Measurements from ENCODE around the gene TMEM54. TPM values are rescaled to one million over a fixed set of nuclear protein-coding genes. Genes with fewer than 3 reads are reported as not detected.

The TMEM54 gene
- total RNA-seq, 1 donor from 2014 or later, result 14.5 TPM

DNA sequence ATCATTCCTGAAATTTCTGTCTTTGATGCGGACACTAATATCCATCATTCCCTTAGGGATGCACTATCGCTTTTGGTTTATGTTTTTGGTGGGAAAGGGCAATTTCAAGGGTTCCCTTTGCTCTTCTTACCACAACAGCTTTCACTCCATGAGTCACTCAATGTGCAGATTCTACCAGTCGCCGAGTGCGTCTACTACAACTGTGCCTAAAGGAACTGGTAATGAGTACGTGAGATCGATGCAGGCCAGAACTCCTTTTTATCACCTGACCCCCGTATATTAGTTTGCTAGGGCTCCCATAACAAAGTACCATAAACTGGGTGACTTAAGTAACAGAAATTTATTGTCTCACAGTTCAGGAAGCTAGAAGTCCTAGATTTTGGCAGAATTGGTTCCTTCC lies 27.5 kb upstream of the TMEM54 start:
- no peak overlapping the region for H3K4me3 Mint-ChIP-seq
- peaks cover 6% of the 10 kb centered on the region for H3F3A ChIP-seq (ENCODE audit: low read depth)
- peaks cover 16% of the 10 kb centered on the region for H3K27me3 Mint-ChIP-seq (ENCODE audit: insufficient read depth, low read depth)
- H3K9me3 ChIP-seq (ENCODE audit: low read depth), result no peaks in the 10 kb centered on the region
- no peaks in the 10 kb centered on the region for H4K20me1 ChIP-seq (ENCODE audit: low read depth)
- H3K36me3 Mint-ChIP-seq, result no peaks in the 10 kb centered on the region
- H3K9ac ChIP-seq, result no peak overlapping the region
- H3K9me3 Mint-ChIP-seq, result no peaks in the 10 kb centered on the region
- peaks cover 53% of the 10 kb centered on the region for H3K27me3 ChIP-seq
- H3K4me1 Mint-ChIP-seq, result peaks cover 23% of the 10 kb centered on the region
- no peak overlapping the region for H3K4me3 ChIP-seq
- no peak overlapping the region for H3K27ac ChIP-seq
- DNase-seq (ENCODE audit: low spot score), result no peak
- no peak overlapping the region for H3K4me2 ChIP-seq
- no peak overlapping the region for H3K27ac Mint-ChIP-seq
- H3K79me2 ChIP-seq (ENCODE audit: low read depth), result no peaks in the 10 kb centered on the region
- H3K4me1 ChIP-seq, result peaks cover 2% of the 10 kb centered on the region
- TF ChIP-seq EZH2 (IDR thresholded peaks at IDR 0.05) (no peak), EZH2phosphoT487 (IDR thresholded peaks at IDR 0.05) (no peak)
- TF ChIP-seq, protein P1, sequence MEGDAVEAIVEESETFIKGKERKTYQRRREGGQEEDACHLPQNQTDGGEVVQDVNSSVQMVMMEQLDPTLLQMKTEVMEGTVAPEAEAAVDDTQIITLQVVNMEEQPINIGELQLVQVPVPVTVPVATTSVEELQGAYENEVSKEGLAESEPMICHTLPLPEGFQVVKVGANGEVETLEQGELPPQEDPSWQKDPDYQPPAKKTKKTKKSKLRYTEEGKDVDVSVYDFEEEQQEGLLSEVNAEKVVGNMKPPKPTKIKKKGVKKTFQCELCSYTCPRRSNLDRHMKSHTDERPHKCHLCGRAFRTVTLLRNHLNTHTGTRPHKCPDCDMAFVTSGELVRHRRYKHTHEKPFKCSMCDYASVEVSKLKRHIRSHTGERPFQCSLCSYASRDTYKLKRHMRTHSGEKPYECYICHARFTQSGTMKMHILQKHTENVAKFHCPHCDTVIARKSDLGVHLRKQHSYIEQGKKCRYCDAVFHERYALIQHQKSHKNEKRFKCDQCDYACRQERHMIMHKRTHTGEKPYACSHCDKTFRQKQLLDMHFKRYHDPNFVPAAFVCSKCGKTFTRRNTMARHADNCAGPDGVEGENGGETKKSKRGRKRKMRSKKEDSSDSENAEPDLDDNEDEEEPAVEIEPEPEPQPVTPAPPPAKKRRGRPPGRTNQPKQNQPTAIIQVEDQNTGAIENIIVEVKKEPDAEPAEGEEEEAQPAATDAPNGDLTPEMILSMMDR (IDR thresholded peaks at IDR 0.05), result no peak
- no peak overlapping the region for H2AFZ ChIP-seq (replicated peaks)
- no peaks in the 10 kb centered on the region for H3K36me3 ChIP-seq

DNA sequence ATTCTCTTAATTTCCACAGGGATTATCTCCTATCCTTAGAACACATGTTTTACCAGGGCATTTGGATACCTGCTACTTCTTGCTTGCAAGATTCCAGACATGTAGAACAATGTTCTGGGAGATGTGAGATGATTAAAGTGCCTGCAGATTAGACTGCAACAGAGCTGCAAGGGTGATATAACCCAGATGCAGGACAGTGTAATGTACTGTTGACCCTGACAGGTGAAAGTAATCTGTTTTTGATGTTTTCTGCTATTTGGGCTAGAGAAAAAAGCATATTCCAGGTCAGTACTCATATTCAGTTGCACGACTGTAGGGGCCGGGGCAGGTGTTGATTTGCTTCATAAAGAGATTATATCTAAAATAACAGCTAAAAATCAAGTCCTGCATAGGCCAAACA lies 27.1 kb upstream of the TMEM54 start:
- TF ChIP-seq EZH2 (IDR thresholded peaks at IDR 0.05) (no peak), EZH2phosphoT487 (IDR thresholded peaks at IDR 0.05) (no peak)
- TF ChIP-seq, protein P1 (IDR thresholded peaks at IDR 0.05), result no peak
- no peak overlapping the region for H3K4me2 ChIP-seq
- no peaks in the 10 kb centered on the region for H3K4me1 ChIP-seq
- H4K20me1 ChIP-seq (ENCODE audit: low read depth), result no peaks in the 10 kb centered on the region
- H3K36me3 ChIP-seq, result no peaks in the 10 kb centered on the region
- Mint-ChIP-seq H3K9me3 (no peaks in the 10 kb centered on the region), H3K4me3 (no peak overlapping the region), H3K27me3 (ENCODE audit: insufficient read depth, low read depth) (peaks cover 16% of the 10 kb centered on the region), H3K4me1 (peaks cover 26% of the 10 kb centered on the region), H3K36me3 (no peaks in the 10 kb centered on the region), H3K27ac (no peak overlapping the region)
- peaks cover 4% of the 10 kb centered on the region for H3F3A ChIP-seq (ENCODE audit: low read depth)
- H3K79me2 ChIP-seq (ENCODE audit: low read depth), result no peaks in the 10 kb centered on the region
- H3K9ac ChIP-seq, result no peak overlapping the region
- peaks cover 58% of the 10 kb centered on the region for H3K27me3 ChIP-seq
- H3K4me3 ChIP-seq, result no peak overlapping the region
- DNase-seq (ENCODE audit: low spot score), result no peak
- no peaks in the 10 kb centered on the region for H3K9me3 ChIP-seq (ENCODE audit: low read depth)
- no peak overlapping the region for H2AFZ ChIP-seq (replicated peaks)
- no peak overlapping the region for H3K27ac ChIP-seq

DNA sequence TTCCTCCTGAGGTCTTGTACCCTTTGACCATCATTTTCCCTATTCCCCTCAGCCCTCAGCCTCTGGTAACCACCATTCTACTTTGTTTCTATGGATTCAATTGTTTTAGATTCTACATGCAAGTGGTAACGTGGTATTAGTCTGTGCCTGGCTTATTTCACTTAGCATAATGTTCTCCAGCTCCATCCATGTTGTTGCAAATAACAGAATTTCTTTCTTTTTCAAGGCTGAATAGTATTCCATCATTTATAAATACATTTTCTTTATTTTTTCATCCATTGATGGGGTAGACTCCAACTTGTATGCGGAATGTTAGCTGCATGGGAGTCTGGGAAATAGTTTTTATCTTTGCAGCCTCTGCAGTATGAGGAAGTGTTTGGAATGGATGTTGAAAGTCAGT lies 26.3 kb upstream of the TMEM54 start:
- H3F3A ChIP-seq (ENCODE audit: low read depth), result peaks cover 4% of the 10 kb centered on the region
- no peak overlapping the region for H2AFZ ChIP-seq (replicated peaks)
- H3K27me3 ChIP-seq, result peaks cover 66% of the 10 kb centered on the region
- no peaks in the 10 kb centered on the region for H3K9me3 ChIP-seq (ENCODE audit: low read depth)
- H3K27ac Mint-ChIP-seq, result no peak overlapping the region
- no peak overlapping the region for H3K27ac ChIP-seq
- no peaks in the 10 kb centered on the region for H3K9me3 Mint-ChIP-seq
- peaks cover 26% of the 10 kb centered on the region for H3K4me1 Mint-ChIP-seq
- H3K4me2 ChIP-seq, result no peak overlapping the region
- no peaks in the 10 kb centered on the region for H3K79me2 ChIP-seq (ENCODE audit: low read depth)
- no peak overlapping the region for H3K4me3 Mint-ChIP-seq
- H3K27me3 Mint-ChIP-seq (ENCODE audit: insufficient read depth, low read depth), result peaks cover 16% of the 10 kb centered on the region
- H3K36me3 ChIP-seq, result no peaks in the 10 kb centered on the region
- DNase-seq (ENCODE audit: low spot score), result no peak
- H3K9ac ChIP-seq, result no peak overlapping the region
- no peak overlapping the region for H3K4me3 ChIP-seq
- TF ChIP-seq, protein P1 (IDR thresholded peaks at IDR 0.05), result no peak
- TF ChIP-seq EZH2 (IDR thresholded peaks at IDR 0.05) (no peak), EZH2phosphoT487 (IDR thresholded peaks at IDR 0.05) (no peak)
- no peaks in the 10 kb centered on the region for H4K20me1 ChIP-seq (ENCODE audit: low read depth)
- H3K36me3 Mint-ChIP-seq, result no peaks in the 10 kb centered on the region
- H3K4me1 ChIP-seq, result no peaks in the 10 kb centered on the region
